Uterus (tissue), 2 donors: ENCODE measurements around the gene GPHN.

Source experiments
- CTCF ChIP-seq, 4 experiments: fragments of 200-600 bp in 2 of 4; fragments of 450-650 bp in 2 of 4; sonication (generic) in 2 of 4; IDR thresholded peaks; one replicate each; pipeline ENCODE4 v1.5.1; 2016 to 2019; ENCODE audit warnings: antibody characterized with exemption in 4 of 4, mild to moderate bottlenecking in 2 of 4, moderate library complexity in 1 of 4
- POLR2A ChIP-seq, 2 donors: fragments of 450-650 bp; IDR thresholded peaks; one replicate each; pipeline ENCODE4 v1.6.1; 2016; ENCODE audit warnings: antibody characterized with exemption in 2 of 2, mild to moderate bottlenecking in 1 of 2, moderate library complexity in 1 of 2

GRCh38 chr14:66509874-66510273 lies 1.9 kb downstream of the GPHN start:
- no peak for TF ChIP-seq CTCF (IDR thresholded peaks at IDR 0.05)
- TF ChIP-seq POLR2A (IDR thresholded peaks at IDR 0.05): no peak
